Caco-2 (cell line): ENCODE measurements around the gene STMP1. TPM values are rescaled to one million over a fixed set of nuclear protein-coding genes. Genes with fewer than 3 reads are reported as not detected.

Experiments used
- BruUV-seq: library from RNA; stranded (reverse); fragments of 400-500 nt; replicated peaks from 2 replicates; lab custom pipeline; 2021; lab: Mats Ljungman, UMichigan
- CTCF ChIA-PET: fragments of 300-600 bp; sonication (Branson Sonifier 250); formaldehyde crosslinking; loops from one replicate; lab custom pipeline; 2022; ENCODE audit warnings: antibody characterized with exemption; lab: Charles Lee
- POLR2A ChIA-PET: fragments of 300-600 bp; sonication (Branson Sonifier 250); formaldehyde crosslinking; loops from one replicate; lab custom pipeline; 2022; ENCODE audit warnings: antibody characterized with exemption; lab: Charles Lee
- DNase-seq, 2 experiments: peaks; one replicate each; pipeline versions ENCODE4 v3.0.0 to v3.0.0-alpha.2; 2020 to 2022
- H3K27me3 ChIP-seq: replicated peaks from 2 replicates; pipeline ENCODE4 v1.6.0; 2011; ENCODE audit warnings: low read length; ENCODE audit not compliant: control insufficient read depth, insufficient read depth
- H3K36me3 ChIP-seq: 2 replicates; pipeline ENCODE4 v1.5.1; 2011; ENCODE audit warnings: low read length; ENCODE audit not compliant: control insufficient read depth, insufficient read depth
- H3K4me1 ChIP-seq: fragments of 250-450 bp; sonication (Bioruptor Pico); 2 replicates; pipeline ENCODE4 v1.5.1; 2020; ENCODE audit warnings: mild to moderate bottlenecking
- H3K4me3 ChIP-seq: 2 replicates; pipeline ENCODE4 v1.5.1; 2011; ENCODE audit warnings: low read depth, mild to moderate bottlenecking, control low read depth, low read length
- H3K9me3 ChIP-seq: fragments of 250-450 bp; sonication (Bioruptor Pico); 2 replicates; pipeline ENCODE4 v1.5.1; 2020; ENCODE audit warnings: mild to moderate bottlenecking, moderate library complexity
- H3K27ac Mint-ChIP-seq: one replicate; pipeline ENCODE4 v1.8.0; 2022; ENCODE audit warnings: mixed read lengths; ENCODE audit not compliant: unreplicated experiment
- H3K27me3 Mint-ChIP-seq: one replicate; pipeline ENCODE4 v1.8.0; 2022; ENCODE audit warnings: mixed read lengths; ENCODE audit not compliant: insufficient read depth, unreplicated experiment
- H3K36me3 Mint-ChIP-seq: one replicate; pipeline ENCODE4 v1.8.0; 2022; ENCODE audit warnings: mild to moderate bottlenecking, mixed read lengths; ENCODE audit not compliant: insufficient read depth, unreplicated experiment
- H3K4me1 Mint-ChIP-seq: one replicate; pipeline ENCODE4 v1.8.0; 2022; ENCODE audit warnings: low read depth, mixed read lengths; ENCODE audit not compliant: unreplicated experiment
- H3K4me3 Mint-ChIP-seq: one replicate; pipeline ENCODE4 v1.8.0; 2022; ENCODE audit warnings: mild to moderate bottlenecking, moderate library complexity, mixed read lengths; ENCODE audit not compliant: unreplicated experiment
- H3K9me3 Mint-ChIP-seq: one replicate; pipeline ENCODE4 v1.8.0; 2022; ENCODE audit warnings: mixed read lengths; ENCODE audit not compliant: unreplicated experiment
- CTCF ChIP-seq, 2 experiments: fragments of 200-600 bp in 1 of 2; IDR thresholded peaks; 1 replicate in 1 of 2; 2 replicates in 1 of 2; pipeline versions ENCODE4 v1.5.1 to v1.8.0; 2011 to 2022; ENCODE audit warnings: antibody characterized with exemption in 1 of 2, control low read depth in 1 of 2, inconsistent platforms in 1 of 2, low read depth in 1 of 2, low read length in 1 of 2, mild to moderate bottlenecking in 1 of 2, moderate library complexity in 1 of 2; ENCODE audit not compliant: insufficient read depth in 1 of 2, severe bottlenecking in 1 of 2, unreplicated experiment in 1 of 2
- intact Hi-C: fragments of 100-400 bp; cut with micrococcal nuclease; formaldehyde crosslinking; loops from one replicate; pipeline ENCODE4 v1.10.0; 2022; ENCODE audit not compliant: unreplicated experiment
- total RNA-seq: library from RNA; stranded (reverse); gene quantifications from 2 replicates; pipeline ENCODE4 v1.2.3, GENCODE V29; 2022

The STMP1 gene
- total RNA-seq, 1 experiment from 2014 or later, result 21.5 TPM

- no peak overlapping the region for H3K4me3 Mint-ChIP-seq
- no peaks in the 10 kb centered on the region for H3K9me3 Mint-ChIP-seq
- no peaks in the 10 kb centered on the region for H3K36me3 ChIP-seq
- POLR2A ChIA-PET, result no interaction called here
- no peak overlapping the region for H3K27ac Mint-ChIP-seq
- H3K27me3 Mint-ChIP-seq, result no peaks in the 10 kb centered on the region
- no peaks in the 10 kb centered on the region for H3K27me3 ChIP-seq
- peaks cover 5% of the 10 kb centered on the region for H3K36me3 Mint-ChIP-seq
- peaks cover 12% of the 10 kb centered on the region; the same call in 1 of the 2 replicates for H3K4me1 ChIP-seq
- CTCF ChIA-PET, result no interaction called here
- H3K4me1 Mint-ChIP-seq, result no peaks in the 10 kb centered on the region
- TF ChIP-seq CTCF (IDR thresholded peaks at IDR 0.05; ENCODE audit: insufficient read depth in 1 of 2, low read depth in 1 of 2, low read length in 1 of 2, severe bottlenecking in 1 of 2, unreplicated experiment in 1 of 2), result no peak
- no peak for DNase-seq
- no TSS peak for BruUV-seq
- no peaks in the 10 kb centered on the region for H3K9me3 ChIP-seq
- intact Hi-C loops, result loop anchor here (2.0 kb wide), 1 partner anchor 53 kb away; no protein-coding TSS in a partner anchor
- H3K4me3 ChIP-seq, result no peak overlapping the region
These were observed 43.9 kb downstream of the STMP1 start for GRCh38 chr7:135706038-135706742.

- POLR2A ChIA-PET, result no interaction called here
- Histone ChIP-seq H3K4me1 (peaks cover 12% of the 10 kb centered on the region; the same call in 1 of the 2 replicates), H3K36me3 (no peaks in the 10 kb centered on the region), H3K27me3 (no peaks in the 10 kb centered on the region), H3K4me3 (no peak overlapping the region), H3K9me3 (no peaks in the 10 kb centered on the region)
- peaks cover 5% of the 10 kb centered on the region for H3K36me3 Mint-ChIP-seq
- CTCF ChIA-PET, result no interaction called here
- H3K27ac Mint-ChIP-seq, result no peak overlapping the region
- no peak overlapping the region for H3K4me3 Mint-ChIP-seq
- BruUV-seq, result no TSS peak
- no peak for TF ChIP-seq CTCF (IDR thresholded peaks at IDR 0.05; ENCODE audit: insufficient read depth in 1 of 2, low read depth in 1 of 2, low read length in 1 of 2, severe bottlenecking in 1 of 2, unreplicated experiment in 1 of 2)
- H3K27me3 Mint-ChIP-seq, result no peaks in the 10 kb centered on the region
- DNase-seq, result no peak
- no peaks in the 10 kb centered on the region for H3K9me3 Mint-ChIP-seq
- intact Hi-C loops, result loop anchor here (2.0 kb wide), 1 partner anchor 52 kb away; no protein-coding TSS in a partner anchor
- H3K4me1 Mint-ChIP-seq, result no peaks in the 10 kb centered on the region
These were observed 44.7 kb downstream of the STMP1 start for GRCh38 chr7:135706858-135707569.

- ChIA-PET CTCF (no interaction called here), POLR2A (no interaction called here)
- peak; percentile 60 to 69 for DNase-seq
- intact Hi-C loops, result loop anchor here (2.0 kb wide), 1 partner anchor 51 kb away; no protein-coding TSS in a partner anchor
- Mint-ChIP-seq H3K27me3 (no peaks in the 10 kb centered on the region), H3K9me3 (no peaks in the 10 kb centered on the region), H3K36me3 (peaks cover 5% of the 10 kb centered on the region), H3K4me1 (no peaks in the 10 kb centered on the region), H3K27ac (no peak overlapping the region), H3K4me3 (no peak overlapping the region)
- no peaks in the 10 kb centered on the region for H3K9me3 ChIP-seq
- no peak overlapping the region for H3K4me3 ChIP-seq
- H3K36me3 ChIP-seq, result no peaks in the 10 kb centered on the region
- TF ChIP-seq CTCF (IDR thresholded peaks at IDR 0.05; ENCODE audit: insufficient read depth in 1 of 2, low read depth in 1 of 2, low read length in 1 of 2, severe bottlenecking in 1 of 2, unreplicated experiment in 1 of 2), result no peak
- BruUV-seq, result no TSS peak
- no peaks in the 10 kb centered on the region for H3K27me3 ChIP-seq
- peaks cover 12% of the 10 kb centered on the region; the same call in 1 of the 2 replicates for H3K4me1 ChIP-seq
These were observed 45.3 kb downstream of the STMP1 start for GRCh38 chr7:135707570-135707966.
